SKM-1 (cell line): ENCODE results near the gene TSPAN14.
A peak's percentile ranks its signal among the peaks of the same experiment; 100 is the strongest.

ENCODE experiments used
- DNase-seq: peaks from one replicate; lab custom pipeline; 2025; ENCODE audit not compliant: unreplicated experiment; lab: John Stamatoyannopoulos, UW

The TSPAN14 gene

DNA sequence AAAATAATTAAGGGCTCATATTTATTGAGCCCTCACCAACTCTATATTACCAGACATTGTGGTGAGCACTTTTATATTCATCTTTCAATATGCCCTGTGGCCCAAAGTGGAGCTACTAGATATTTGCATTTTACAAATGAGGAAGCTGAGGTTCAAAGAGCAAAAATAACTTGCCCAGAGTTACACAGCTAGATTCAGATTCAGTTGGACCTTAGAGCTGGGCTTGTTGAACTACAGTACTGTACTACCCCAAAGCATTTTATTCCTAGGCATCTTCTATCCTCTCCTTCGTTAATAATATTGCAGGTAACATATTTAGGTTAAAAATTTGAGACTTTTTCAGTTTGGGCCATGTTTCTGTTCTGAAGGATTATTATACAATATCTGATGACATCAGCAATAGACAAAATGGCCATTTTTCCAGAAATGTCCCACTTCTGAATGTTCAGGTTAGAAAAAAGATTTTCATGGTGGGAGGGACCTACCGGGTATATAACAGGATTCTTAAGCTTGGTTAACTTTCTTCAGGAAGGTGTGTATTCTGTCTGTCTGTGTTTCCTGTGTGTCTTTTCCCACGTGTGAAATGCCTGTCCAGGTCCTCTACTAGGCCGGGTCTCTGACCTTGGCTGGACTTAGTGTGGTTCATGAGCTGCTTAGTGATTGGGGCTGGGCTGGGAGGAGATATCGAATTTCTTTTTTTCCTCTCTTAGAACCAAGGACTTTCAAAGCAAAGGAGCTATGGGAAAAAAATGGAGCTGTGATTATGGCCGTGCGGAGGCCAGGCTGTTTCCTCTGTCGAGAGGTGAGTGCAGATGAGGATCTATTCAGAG, 32.2 kb upstream of the TSPAN14 start:
- DNase-seq, result no peak

DNA sequence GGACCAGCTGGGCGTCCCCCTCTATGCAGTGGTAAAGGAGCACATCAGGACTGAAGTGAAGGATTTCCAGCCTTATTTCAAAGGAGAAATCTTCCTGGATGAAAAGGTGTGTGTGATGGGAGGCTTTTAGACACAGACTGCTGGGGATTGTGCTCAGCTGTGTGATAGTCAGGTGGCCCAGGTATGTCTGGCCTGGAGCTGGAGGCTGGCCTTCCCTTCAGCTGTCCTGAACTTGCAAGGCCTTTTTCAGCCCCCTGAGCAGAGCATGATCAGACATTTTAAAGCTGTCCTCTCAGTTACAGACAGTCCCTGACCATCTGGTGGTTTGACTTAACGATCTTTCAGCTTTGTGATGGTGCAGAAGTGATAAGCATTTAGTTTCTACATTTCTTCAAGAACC, 28.2 kb upstream of the TSPAN14 start:
- DNase-seq, result no peak

DNA sequence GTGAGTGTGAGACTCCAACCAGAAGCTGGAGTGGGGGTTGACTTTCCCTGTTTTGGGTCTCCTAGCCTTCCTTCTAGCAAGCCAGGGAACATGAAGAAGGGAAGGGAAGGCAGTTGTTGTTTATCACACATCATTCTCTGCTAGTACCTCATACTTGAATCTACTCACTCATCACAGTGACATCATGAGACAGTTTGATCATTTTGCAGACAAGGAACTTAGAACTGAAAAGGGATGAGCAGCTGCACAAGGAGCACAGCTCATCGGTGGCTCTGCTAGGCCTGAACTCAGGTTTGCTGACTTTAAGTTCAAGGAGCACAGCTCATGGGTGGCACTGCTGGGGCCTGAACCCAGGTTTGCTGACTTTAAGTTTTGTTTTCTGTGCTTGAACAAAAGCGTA, 26.6 kb upstream of the TSPAN14 start:
- no peak for DNase-seq

DNA sequence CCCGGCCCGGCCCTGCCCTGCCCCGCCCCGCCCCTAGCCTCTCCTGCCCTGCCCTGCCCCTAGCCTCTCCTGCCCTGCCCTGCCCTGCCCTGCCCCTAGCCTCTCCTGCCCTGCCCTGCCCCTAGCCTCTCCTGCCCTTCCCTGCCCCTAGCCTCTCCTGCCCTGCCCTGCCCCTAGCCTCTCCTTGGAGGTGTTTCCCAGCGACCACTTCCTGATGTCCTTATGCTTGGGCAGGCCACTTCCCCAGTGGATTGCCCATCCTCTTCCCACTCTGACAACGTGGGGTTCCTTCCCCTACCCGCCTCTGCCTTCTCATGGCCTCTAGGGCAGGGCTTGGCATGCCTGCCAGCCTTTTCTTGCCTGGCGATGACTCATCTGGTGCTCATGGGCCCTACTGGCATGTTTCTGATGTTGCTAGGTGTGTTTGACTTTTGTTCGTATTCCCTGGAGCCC, 24.6 kb upstream of the TSPAN14 start:
- DNase-seq, result no peak

DNA sequence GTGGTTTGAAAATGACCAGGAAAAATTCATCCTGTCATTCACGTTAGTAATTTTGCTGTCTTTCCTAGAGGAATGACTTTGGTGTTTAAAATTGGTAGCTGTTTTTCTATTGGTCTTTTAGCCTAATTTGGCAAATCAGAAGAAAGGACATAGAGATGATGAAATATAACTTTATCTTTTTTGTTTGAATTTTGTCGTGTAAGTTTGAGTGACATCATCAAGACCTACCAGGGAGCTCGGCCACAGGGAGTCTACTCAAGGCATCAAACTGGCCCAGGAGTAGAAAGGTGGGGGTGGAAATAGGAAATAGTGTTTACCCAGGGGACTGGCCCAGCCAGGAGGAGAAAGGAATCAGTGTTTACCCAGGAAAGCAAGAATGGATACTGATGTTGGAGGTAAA, 21.0 kb upstream of the TSPAN14 start:
- no peak for DNase-seq

DNA sequence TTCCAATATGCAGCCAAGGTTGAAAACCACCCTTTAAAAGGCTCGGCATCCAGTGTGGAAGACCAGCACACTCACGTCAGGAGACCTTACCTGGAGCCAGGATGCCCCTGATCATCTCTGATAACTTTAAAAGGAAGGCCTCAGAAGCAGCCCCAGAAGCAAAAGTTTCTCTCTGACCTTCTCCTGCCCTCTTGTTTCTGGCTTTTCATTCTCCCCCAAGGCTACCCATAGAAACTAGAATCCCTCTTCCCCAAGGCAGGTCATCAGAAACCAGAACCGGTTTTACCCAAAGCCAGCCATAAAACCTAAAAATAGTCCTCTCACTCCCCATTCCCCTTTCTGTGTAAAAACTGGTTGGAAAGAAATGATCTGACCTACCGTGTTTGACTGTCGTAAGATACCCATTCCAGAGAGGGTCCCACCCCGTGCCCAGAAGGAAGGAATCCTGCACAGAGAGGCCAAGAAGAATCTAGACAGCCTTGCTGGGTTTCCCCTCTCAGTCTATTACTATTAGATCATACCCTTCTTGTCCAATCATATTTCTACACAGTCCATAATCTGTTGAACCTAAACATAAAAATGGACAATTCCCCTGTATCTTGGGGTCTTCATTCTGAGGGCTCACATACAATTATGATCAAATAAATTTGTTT, 17.5 kb upstream of the TSPAN14 start:
- DNase-seq, result no peak

DNA sequence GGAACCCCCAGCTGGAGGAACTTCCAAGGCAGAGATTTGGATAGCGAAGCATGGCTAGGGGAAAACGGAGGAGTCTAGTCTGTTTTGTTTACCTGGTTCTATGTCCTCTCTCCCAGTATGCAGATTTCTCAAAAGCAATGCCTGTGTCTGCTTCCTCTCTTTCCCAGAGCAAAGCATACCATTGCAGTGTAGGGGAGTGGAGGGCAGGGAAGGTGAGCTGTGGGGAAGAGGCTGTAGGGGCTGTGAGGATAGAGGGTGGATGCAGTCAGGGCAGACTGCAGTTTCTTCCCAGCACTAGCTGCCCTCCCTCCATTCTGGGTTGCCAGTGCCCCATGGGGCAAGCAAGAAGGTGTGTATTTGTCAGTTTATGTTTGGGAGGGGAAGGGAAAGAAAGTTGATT, 16.9 kb upstream of the TSPAN14 start:
- no peak for DNase-seq

DNA sequence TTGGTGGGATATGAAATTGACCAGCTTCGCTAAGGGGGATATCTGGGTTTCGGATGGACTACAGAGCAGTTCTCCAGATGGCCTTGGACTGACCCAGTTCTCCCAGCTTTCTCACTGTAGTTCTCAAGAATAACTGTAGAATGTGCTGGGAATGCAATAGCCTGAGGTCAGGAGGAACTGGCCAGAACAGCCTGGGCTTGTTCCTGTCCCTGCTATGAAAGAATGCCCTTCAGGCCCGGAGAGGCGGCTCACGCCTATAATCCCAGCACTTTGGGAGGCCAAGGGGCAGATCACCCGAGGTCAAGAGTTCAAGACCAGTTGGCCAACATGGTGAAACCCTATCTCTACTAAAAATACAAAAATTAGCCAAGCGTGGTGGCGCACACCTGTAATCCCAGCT, 12.3 kb upstream of the TSPAN14 start:
- no peak for DNase-seq

DNA sequence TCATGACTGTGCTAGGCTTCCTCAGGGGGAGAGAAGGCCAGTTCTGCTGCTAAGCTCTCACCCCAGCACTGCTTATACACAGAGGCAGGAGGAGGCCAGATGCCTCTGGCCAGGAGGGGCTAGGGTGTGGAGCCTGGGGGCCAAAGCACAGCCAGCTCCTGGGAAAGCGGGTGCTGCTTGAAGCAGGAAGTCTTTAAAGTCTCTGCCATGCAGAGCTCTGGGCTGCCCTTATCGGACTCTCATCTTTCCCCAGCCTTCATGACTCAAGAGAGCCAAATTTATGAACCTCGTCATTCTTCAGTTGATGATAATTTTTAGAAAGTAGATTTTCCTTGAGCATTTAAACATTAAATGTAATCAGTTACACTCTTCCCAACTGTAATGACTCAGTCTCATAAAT, 11.2 kb upstream of the TSPAN14 start:
- DNase-seq, result no peak

DNA sequence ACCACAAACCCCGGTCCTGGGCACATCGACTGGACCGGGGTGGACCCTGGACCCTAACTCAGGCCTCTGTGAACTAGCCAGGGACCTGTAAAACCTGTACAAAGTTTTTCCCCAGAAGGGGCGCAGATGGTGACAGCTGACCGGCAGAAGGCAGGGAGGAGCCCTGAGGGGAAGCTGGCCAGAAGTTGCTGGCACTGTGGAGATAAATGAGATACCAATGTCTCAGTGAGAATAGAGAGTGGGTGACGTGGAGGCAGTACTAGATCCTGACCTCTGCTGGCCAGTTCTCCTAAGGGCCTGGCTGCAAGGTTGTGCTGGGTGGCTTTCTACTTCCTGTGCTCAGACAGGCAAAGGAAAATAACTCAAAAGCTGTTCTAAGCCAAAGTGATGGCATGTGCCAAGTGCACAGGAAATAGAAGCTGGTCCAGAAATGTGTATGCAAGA, 10.6 kb upstream of the TSPAN14 start:
- peak; percentile 25 for DNase-seq

DNA sequence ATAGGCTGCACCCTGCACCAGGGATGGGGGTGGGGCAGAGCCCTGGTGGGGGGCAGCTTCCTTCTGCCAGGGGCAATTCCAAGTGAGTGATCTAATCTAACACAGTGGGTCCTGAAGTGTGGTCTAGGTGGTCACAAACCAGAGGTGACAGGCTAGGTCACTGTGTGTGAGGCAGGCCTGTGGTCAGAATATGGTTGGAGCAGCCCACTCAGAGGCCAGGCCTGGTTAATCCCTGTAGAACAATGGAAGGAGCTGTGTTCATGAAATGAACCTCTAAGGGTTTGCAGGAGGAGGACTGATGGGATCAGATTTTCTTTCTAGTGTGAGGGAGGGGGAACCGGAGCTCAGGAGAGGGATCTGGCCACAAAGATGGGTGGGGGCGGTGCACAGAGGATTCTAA, 10.0 kb upstream of the TSPAN14 start:
- no peak for DNase-seq

DNA sequence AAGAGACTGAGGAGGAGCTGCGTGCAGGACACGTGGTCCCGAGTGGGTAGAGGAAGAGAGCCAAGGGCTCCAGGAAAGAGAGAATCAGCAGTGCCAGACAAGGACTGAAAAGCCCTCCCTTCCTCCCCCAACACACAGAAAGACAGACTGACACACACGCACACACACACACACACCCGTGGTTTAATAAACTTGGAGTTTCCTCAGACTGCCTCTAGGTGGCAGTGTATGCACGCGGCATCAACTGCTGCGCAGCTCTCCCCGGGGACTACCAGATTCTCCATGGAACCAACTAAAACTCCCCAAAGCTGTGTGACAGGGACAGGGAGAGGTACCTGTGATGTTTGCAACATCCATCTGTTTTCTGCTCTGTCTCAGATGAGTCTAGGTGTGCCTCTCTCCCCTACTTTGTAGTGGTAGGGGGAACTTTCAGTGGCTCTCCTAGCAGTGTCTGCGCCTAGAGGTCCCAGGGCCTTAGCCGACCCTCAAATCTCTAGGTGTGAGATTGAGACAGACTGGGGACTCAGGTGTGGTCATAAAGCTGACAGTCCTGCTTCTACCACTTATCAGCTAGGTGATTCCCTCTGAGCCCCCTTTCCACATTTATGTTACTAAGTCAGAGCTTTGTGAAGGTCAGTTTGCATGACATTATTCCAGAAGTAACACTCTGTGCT, 9.3 kb upstream of the TSPAN14 start:
- peak; percentile 69 for DNase-seq

DNA sequence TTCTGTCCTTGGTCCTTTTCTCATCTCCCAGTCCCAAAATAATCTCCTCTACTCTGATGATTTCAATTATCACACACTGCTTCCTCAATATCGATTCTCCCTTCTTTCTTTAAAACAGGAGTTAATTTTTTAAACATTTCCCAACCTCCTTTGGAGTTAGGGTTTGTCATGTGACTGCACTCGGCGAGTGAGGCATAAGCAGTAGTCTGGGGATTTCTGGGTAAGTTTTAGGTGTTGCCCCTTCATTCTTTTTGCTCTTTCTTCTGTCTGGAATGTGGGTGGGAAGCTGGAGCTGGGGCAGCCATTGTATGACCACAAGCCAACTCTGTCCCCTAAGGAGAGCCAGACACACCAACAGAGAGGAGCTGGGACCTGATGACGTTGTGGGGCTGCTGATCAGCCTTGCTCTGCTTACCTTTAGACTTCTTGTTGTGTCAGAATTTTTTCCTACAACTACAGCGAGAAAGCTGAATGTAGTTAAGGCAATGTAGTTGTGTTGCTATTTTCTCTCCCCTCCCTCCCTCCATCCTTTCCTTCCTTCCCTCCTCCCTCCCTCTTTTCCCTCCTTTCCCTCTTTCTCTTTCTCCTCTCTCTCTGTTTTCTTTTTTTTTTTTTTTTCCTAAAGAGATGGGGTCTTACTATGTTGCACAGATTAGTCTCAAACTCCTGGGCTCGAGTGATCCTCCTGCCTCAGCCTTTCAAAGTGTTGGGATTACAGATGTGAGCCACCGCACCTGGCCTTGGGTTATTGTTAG, 6.5 kb upstream of the TSPAN14 start:
- no peak for DNase-seq

DNA sequence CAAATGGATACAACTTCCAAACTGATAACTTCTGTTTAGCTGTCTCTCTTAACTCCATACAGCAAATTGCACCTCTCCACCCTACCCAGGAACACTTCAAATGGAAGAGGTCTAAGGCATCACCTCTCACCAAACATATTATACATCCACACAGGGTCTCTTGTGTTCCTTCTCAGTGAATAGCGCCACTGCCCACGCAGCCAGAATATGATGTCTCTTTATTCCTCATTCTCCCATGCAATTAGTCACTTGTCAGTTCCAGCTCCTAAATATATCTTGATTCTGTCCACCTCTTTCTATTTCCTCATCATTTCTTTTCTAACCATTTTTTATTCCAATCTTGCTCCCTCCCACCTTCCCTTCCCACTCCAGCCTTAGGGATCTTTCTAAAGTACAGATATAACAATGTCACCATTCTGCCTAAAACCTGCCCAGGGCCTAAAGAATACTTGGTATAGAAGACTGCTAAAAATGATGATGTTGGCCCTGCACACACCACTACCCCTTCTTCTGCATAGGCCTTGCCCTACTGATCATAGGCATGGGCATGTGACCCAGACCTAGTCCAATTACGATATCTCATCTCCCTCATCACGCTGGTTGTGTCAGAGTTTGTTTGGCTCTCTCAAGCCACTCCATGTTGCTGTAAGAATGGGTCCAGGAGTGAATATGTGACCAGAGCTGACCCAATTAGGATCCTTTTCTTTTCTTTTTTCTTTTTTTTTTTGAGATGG, 5.7 kb upstream of the TSPAN14 start:
- DNase-seq, result no peak

DNA sequence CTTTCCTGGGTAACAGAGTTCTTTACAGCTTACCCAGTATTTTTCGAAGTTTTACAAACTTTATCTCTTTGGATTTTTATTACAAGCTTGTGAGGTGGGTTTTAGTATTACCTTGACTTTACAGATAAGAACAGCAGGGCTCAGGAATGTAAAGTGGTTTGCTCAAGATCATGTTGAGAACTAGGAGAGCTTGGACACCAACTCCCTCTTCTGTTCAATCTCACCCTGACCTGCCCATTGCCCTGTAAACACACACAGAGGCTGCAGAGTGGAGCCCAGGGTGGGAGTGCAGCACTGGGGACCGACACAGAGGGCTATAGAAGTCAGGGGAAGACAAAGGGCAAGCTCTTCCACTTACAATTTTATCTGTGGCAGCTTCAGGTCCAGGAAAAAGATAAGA, 4.6 kb upstream of the TSPAN14 start:
- no peak for DNase-seq

DNA sequence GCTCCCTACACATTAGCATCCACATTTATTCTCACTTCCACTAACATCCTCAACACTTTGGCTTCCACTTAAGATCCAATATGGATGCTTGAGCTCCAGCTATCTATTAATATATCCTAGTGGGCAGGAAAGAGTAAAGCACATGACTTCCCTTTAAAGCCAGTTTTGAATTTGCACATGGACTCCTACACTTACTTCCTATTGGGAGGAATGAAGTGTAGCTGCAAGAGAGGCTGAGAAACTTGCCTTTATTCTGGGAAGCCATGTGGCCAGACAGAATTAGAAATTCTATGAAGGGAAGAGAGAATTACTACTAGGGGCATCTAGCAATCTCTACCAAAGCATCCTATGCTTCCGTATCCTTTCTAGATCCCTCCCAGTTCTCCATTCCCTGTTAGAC, 3.0 kb upstream of the TSPAN14 start:
- DNase-seq, result no peak

DNA sequence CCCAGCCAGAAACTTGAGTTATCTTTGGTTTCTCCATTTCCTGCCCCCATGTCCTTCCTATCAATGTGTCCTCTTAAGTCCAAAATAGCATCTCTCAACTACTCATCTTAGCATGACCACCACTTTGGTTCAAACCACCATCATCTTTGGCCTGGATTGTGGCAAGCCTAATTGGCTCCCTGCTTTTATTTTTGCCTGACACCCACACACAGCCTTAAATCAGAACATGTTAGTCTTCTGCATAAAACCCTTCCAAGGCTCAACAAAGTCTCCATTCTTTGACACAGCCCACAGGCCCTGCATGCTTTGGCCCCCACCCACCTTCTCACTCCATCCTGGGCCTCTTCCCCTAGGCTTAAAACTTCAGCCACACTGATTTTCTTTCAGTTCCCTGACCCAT, 2.0 kb upstream of the TSPAN14 start:
- no peak for DNase-seq

DNA sequence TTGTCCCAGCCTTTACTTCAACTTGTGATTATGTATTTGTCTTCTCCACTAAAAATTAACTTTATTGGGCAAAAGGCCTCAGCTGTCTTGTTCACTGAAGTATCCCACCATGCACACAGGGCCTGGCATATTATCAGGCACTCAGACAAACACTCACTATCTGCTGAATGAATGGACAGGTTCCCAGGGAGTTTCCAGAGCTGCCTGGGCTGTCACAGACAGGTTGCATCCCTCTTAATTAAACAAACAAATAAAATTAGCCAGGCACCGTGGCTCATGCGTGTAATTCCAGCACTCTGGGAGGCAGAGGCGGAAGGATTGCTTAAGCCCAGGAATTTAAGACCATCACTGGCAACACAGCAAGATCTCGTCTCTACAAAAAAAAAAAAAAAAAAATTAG, 1.5 kb upstream of the TSPAN14 start:
- DNase-seq, result no peak

DNA sequence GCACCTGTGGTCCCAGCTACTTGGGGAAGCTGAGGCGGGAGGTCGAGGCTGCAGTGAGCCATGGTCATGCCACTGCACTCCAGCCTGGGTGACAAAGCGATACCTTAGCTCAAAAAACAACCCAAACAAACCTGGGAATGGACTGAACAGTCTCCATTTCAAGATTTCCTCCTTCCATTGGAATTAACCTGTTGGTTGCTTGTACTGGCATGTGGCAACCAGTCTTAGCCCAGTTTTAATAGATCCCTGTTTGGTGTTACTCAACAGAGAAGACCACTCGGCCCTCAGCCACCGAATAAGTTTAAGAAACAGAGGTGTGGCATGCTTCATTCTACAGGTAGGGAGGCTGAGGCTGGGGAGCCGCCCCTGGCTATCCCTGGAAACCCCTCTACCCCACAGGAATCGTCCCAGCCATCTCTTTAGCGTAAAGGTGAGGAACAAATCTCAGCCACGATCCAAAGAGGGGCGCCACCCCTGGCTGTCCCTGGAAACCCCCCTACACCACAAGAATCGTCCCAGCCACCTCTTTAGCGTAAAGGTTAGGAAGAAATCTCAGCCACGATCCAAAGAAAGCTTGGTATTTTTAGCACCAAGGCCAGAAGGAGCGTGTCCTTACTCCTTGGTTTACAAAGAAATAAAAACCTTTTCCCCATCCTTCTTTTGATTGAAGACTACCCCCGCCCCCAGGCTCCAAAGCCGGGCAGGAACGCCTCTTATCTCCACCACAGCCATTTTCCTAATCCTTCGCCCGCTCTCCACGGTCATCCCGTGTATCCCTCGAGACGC, 861 bp upstream of the TSPAN14 start:
- no peak for DNase-seq
